ENCODE results near the gene RGR.

Gene RGR

GRCh38 chr10:84234479-84234878, 10.4 kb upstream of the RGR start:
- no peak overlapping the region for H3K4me3 Mint-ChIP-seq
- no peak overlapping the region for H3K27ac Mint-ChIP-seq
- H3K9me3 Mint-ChIP-seq (ENCODE audit: low read depth): no peaks in the 10 kb centered on the region
- no peaks in the 10 kb centered on the region for H3K36me3 Mint-ChIP-seq
- no peaks in the 10 kb centered on the region for H3K4me1 Mint-ChIP-seq (ENCODE audit: low read depth)
- peaks cover 5% of the 10 kb centered on the region for H3K27me3 Mint-ChIP-seq

- Mint-ChIP-seq H3K27me3 (peaks cover 4% of the 10 kb centered on the region), H3K9me3 (ENCODE audit: low read depth) (no peaks in the 10 kb centered on the region), H3K27ac (no peak overlapping the region), H3K4me3 (no peak overlapping the region), H3K4me1 (ENCODE audit: low read depth) (no peaks in the 10 kb centered on the region), H3K36me3 (no peaks in the 10 kb centered on the region)
Observed at GRCh38 chr10:84235096-84235495, 9.8 kb upstream of the RGR start.

GRCh38 chr10:84236807-84237198, 8.1 kb upstream of the RGR start:
- no peak overlapping the region for H3K27ac Mint-ChIP-seq
- peaks cover 3% of the 10 kb centered on the region for H3K27me3 Mint-ChIP-seq
- H3K4me3 Mint-ChIP-seq: no peak overlapping the region
- H3K9me3 Mint-ChIP-seq (ENCODE audit: low read depth): no peaks in the 10 kb centered on the region
- H3K36me3 Mint-ChIP-seq: no peaks in the 10 kb centered on the region
- H3K4me1 Mint-ChIP-seq (ENCODE audit: low read depth): no peaks in the 10 kb centered on the region

DNA sequence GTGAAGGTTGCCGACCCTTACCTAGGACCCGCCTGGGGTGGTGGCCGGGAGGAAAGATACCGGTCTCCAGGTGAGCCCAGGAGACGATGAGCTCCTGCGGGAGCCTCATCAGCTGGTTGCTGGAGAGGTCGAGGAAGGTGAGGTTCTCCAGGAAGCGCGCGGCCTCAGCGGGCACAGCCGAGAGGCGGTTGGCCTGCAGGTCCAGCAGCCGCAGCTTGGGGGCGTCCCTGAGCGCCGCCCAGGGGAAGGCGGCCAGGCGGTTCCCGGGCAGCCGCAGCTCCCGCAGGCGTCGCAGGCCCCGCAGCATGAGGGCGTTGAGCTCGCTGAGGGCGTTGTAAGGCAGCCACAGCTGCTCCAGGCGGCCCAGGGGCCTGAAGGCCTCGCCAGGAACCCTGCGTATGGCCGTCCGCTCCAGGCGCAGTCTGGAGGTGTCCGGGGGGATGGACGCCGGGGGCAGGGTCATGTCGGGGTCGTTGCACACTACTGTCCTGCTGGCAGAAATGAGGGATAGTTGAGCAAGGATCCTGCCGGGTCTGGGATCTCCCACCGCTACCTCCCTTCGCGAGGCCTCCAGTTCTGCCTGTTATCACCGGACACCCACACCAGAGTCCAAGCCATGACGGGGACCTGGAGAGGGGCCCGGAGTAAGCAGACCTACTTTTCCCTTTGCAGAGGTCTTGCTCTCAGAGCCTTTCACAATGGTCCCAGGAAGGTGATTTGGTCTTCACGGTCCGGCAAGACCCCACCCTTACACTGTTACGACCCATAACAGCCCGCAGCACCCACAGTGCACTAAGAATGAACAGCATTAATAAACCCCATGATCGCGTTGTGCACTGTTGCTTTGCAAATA, 7.4 kb upstream of the RGR start:
- Mint-ChIP-seq H3K4me1 (ENCODE audit: low read depth) (no peaks in the 10 kb centered on the region), H3K27me3 (peaks cover 3% of the 10 kb centered on the region), H3K36me3 (no peaks in the 10 kb centered on the region), H3K9me3 (ENCODE audit: low read depth) (no peaks in the 10 kb centered on the region), H3K4me3 (no peak overlapping the region), H3K27ac (no peak overlapping the region)

DNA sequence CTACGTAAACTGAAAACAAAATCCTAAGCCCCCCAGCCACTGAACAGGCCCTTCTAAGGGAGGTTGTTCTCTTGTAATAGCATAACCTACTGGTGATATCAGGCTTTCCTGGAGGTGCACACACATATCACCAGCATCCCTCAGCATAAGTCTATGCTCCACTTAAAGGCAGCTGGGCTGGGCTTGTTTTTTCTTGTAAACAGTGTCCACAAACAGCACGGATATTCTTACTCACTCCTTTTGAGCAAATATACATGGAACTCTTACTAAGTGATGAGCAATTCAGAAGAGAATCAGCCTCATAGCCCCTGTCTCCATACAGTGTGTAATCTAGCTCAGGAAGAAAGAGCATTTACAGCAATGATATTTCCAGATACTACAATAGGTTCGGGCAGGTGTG, 5.9 kb upstream of the RGR start:
- no peaks in the 10 kb centered on the region for H3K4me1 Mint-ChIP-seq (ENCODE audit: low read depth)
- H3K4me3 Mint-ChIP-seq: no peak overlapping the region
- no peaks in the 10 kb centered on the region for H3K36me3 Mint-ChIP-seq
- peaks cover 3% of the 10 kb centered on the region for H3K27me3 Mint-ChIP-seq
- H3K9me3 Mint-ChIP-seq (ENCODE audit: low read depth): no peaks in the 10 kb centered on the region
- H3K27ac Mint-ChIP-seq: no peak overlapping the region

GRCh38 chr10:84241185-84241790, 3.6 kb upstream of the RGR start, which contains the start of gene LRIT1:
Gene LRIT1 (minus strand): TSS chr10:84241546. CDS start chr10:84241439, 107 bp downstream.
- Mint-ChIP-seq H3K4me3 (no peak within 1 kb of the TSS), H3K27me3 (peaks cover 2% of the 10 kb centered on the region), H3K9me3 (ENCODE audit: low read depth) (no peaks in the 10 kb centered on the region), H3K4me1 (ENCODE audit: low read depth) (no peaks in the 10 kb centered on the region), H3K27ac (no peak within 1 kb of the TSS), H3K36me3 (no peaks in the 10 kb centered on the region)

- Mint-ChIP-seq H3K27ac (no peak overlapping the region), H3K9me3 (ENCODE audit: low read depth) (no peaks in the 10 kb centered on the region), H3K4me3 (no peak overlapping the region), H3K36me3 (no peaks in the 10 kb centered on the region), H3K4me1 (ENCODE audit: low read depth) (no peaks in the 10 kb centered on the region), H3K27me3 (no peaks in the 10 kb centered on the region)
Observed at GRCh38 chr10:84243759-84244158, 1.1 kb upstream of the RGR start.

DNA sequence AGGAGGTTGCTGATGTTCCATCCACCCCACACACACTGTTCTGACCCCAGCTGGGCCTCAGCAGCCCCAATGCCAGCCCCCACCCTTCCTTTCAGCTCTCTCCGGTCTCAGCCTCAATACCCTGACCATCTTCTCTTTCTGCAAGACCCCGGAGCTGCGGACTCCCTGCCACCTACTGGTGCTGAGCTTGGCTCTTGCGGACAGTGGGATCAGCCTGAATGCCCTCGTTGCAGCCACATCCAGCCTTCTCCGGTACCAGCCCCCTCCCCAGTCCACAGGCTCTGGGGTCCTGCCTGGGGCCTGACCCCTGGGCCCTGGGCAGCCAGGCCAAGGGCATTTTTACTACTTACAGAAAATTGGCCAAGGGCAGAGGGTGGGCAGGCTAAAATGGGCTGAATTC, 2.6 kb downstream of the RGR start:
- no peaks in the 10 kb centered on the region for H3K36me3 Mint-ChIP-seq
- H3K27ac Mint-ChIP-seq: no peak overlapping the region
- no peaks in the 10 kb centered on the region for H3K4me1 Mint-ChIP-seq (ENCODE audit: low read depth)
- H3K9me3 Mint-ChIP-seq (ENCODE audit: low read depth): no peaks in the 10 kb centered on the region
- no peak overlapping the region for H3K4me3 Mint-ChIP-seq
- H3K27me3 Mint-ChIP-seq: no peaks in the 10 kb centered on the region

DNA sequence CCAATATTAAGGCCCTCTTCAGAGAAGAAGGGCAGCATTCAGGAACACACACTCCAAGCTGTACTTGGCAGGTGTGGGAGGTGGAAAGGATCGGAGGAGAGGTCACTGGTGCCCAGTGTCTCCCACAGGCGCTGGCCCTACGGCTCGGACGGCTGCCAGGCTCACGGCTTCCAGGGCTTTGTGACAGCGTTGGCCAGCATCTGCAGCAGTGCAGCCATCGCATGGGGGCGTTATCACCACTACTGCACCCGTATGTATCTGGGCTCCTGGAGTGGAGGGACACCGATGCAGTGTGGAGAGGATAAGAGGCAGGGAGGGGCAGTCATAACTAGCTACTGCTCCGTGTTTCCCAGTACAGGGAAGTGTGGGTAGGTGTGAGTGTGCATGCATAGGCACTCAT, 3.9 kb downstream of the RGR start:
- Mint-ChIP-seq H3K4me3 (no peak overlapping the region), H3K27me3 (no peaks in the 10 kb centered on the region), H3K9me3 (ENCODE audit: low read depth) (no peaks in the 10 kb centered on the region), H3K36me3 (no peaks in the 10 kb centered on the region), H3K27ac (no peak overlapping the region), H3K4me1 (ENCODE audit: low read depth) (no peaks in the 10 kb centered on the region)

DNA sequence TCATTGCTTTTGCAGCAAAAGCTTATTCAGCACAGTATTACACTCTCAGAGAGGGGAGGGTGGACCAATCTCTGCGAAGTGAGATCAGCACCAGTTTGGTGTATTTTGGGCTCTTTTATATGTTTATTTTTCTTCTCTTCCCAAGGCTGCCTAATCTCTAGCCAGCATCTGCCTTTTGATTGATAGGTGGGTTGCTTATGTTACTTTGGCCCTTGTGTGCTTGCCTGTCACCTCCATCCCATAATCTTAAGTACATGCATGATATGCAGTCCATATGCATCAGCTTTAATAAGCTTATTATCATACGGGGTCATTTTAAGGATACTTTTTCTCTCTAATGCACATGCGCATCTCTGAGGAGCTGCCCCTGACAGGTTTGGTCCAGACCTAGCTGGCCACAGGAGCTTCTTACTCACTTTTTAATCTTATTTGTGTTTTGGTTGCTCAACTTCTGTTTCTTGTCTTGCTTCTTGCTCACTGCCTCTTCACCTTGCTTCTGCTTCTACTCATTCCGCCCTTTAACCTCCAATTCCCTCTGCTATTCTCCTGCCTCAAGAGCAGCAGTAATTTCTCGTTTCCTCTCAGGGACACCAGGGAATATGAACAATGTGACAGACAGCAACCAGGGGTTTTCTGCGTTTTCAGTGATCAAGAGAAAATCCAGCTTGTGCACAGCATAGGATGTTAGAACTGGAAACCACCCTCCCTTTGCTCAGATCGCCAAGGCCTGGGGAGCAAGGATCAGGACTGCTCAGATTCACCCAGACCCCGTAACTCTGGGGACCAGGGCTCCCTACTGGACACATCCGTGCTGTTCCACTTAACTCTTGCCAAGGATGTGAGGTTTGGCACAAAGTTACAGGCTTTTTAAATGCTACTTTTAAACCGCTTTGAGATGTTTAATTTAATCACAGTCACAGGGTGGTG, 10.0 kb downstream of the RGR start:
- Mint-ChIP-seq H3K27me3 (peaks cover 5% of the 10 kb centered on the region), H3K4me3 (no peak overlapping the region), H3K4me1 (ENCODE audit: low read depth) (peaks cover 2% of the 10 kb centered on the region), H3K27ac (no peak overlapping the region), H3K9me3 (ENCODE audit: low read depth) (no peaks in the 10 kb centered on the region), H3K36me3 (no peaks in the 10 kb centered on the region)

GRCh38 chr10:84256510-84257342, 11.9 kb downstream of the RGR start:
- no peaks in the 10 kb centered on the region for H3K9me3 Mint-ChIP-seq (ENCODE audit: low read depth)
- peaks cover 2% of the 10 kb centered on the region for H3K4me1 Mint-ChIP-seq (ENCODE audit: low read depth)
- no peak overlapping the region for H3K27ac Mint-ChIP-seq
- peak overlapping the region; percentile 7 for H3K4me3 Mint-ChIP-seq
- no peaks in the 10 kb centered on the region for H3K36me3 Mint-ChIP-seq
- H3K27me3 Mint-ChIP-seq: peaks cover 5% of the 10 kb centered on the region

- Mint-ChIP-seq H3K36me3 (no peaks in the 10 kb centered on the region), H3K4me1 (ENCODE audit: low read depth) (peaks cover 2% of the 10 kb centered on the region), H3K27ac (no peak overlapping the region), H3K4me3 (no peak overlapping the region), H3K9me3 (ENCODE audit: low read depth) (no peaks in the 10 kb centered on the region), H3K27me3 (peaks cover 5% of the 10 kb centered on the region)
Observed at GRCh38 chr10:84257343-84258020, 12.6 kb downstream of the RGR start.

DNA sequence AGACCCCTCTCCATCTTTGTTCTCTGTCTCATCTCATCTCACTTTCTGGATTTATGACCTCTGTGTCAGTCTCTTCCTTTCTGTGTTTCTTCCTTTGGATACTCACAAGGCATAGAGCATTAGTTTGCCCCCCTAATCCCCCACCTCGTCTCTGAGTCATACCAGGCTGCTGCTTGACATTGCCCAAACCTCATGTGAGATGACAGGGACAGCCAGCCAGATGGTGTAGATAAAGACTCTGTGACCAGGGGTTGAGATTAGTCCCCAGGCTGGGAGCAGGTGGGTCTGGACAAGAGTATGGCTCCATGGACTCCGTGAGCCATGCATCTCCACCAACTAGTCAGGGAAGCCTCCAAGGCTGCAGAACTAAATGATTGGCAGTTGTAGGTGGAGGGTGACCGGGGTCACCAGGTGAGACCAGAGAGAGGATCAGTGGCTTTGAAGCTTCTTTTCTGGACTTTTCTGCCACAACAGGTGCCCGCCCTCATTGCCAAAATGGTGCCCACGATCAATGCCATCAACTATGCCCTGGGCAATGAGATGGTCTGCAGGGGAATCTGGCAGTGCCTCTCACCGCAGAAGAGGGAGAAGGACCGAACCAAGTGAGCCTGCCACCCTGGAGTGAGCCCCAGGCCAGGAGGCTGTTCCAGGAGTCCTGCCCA, 13.3 kb downstream of the RGR start:
- no peaks in the 10 kb centered on the region for H3K36me3 Mint-ChIP-seq
- no peak overlapping the region for H3K27ac Mint-ChIP-seq
- H3K4me3 Mint-ChIP-seq: no peak overlapping the region
- H3K9me3 Mint-ChIP-seq (ENCODE audit: low read depth): no peaks in the 10 kb centered on the region
- peaks cover 2% of the 10 kb centered on the region for H3K4me1 Mint-ChIP-seq (ENCODE audit: low read depth)
- peaks cover 11% of the 10 kb centered on the region for H3K27me3 Mint-ChIP-seq
